GM18502 (cell line): Measurements from ENCODE around the gene USH2A.
"Not testable (repeated sequence)": the region's sequence is repeated elsewhere in the genome, so short reads cannot be mapped to it uniquely, and the experiment has no call there.

ENCODE experiments used
- ATAC-seq: cut with Tn5 transposase; IDR thresholded peaks from one replicate; pipeline ENCODE4 v1.9.1; 2021; ENCODE audit warnings: mild to moderate bottlenecking; ENCODE audit not compliant: unreplicated experiment, poor library complexity

USH2A gene

GRCh38 chr1:216416488-216416887 is 6.8 kb downstream of the USH2A start:
- ATAC-seq = no peak

GRCh38 chr1:216410026-216410425 is 13.2 kb downstream of the USH2A start:
- ATAC-seq = no peak

- no peak for ATAC-seq
Measured at GRCh38 chr1:216390956-216391355, 32.3 kb downstream of the USH2A start.

GRCh38 chr1:216389774-216390173 is 33.5 kb downstream of the USH2A start:
- ATAC-seq = no peak

- ATAC-seq = no peak
Measured at GRCh38 chr1:216388558-216388957, 34.7 kb downstream of the USH2A start.

GRCh38 chr1:216387782-216388181 is 35.5 kb downstream of the USH2A start:
- ATAC-seq = no peak

- no peak for ATAC-seq
Measured at GRCh38 chr1:216379441-216379840, 43.8 kb downstream of the USH2A start.

- ATAC-seq = no peak
Measured at GRCh38 chr1:216368249-216368648, 55.0 kb downstream of the USH2A start.

- ATAC-seq = no peak
Measured at GRCh38 chr1:216366979-216367378, 56.3 kb downstream of the USH2A start.

- no peak for ATAC-seq
Measured at GRCh38 chr1:216356945-216357344, 66.3 kb downstream of the USH2A start.

GRCh38 chr1:216350186-216350585 is 73.1 kb downstream of the USH2A start:
- ATAC-seq = no peak

- ATAC-seq = no peak
Measured at GRCh38 chr1:216346526-216346925, 76.7 kb downstream of the USH2A start.

- not testable (repeated sequence) for ATAC-seq
Measured at GRCh38 chr1:216340542-216340941, 82.7 kb downstream of the USH2A start.

- ATAC-seq = peak; percentile 46
Measured at GRCh38 chr1:216332462-216332861, 90.8 kb downstream of the USH2A start.

- peak; percentile 56 for ATAC-seq
Measured at GRCh38 chr1:216332003-216332402, 91.2 kb downstream of the USH2A start.

- no peak for ATAC-seq
Measured at GRCh38 chr1:216331211-216331610, 92.0 kb downstream of the USH2A start.

GRCh38 chr1:216330262-216330661 is 93.0 kb downstream of the USH2A start:
- no peak for ATAC-seq

GRCh38 chr1:216325946-216326345 is 97.3 kb downstream of the USH2A start:
- no peak for ATAC-seq

GRCh38 chr1:216325336-216325735 is 97.9 kb downstream of the USH2A start:
- no peak for ATAC-seq

GRCh38 chr1:216323344-216323743 is 99.9 kb downstream of the USH2A start:
- ATAC-seq = no peak

- no peak for ATAC-seq
Measured at GRCh38 chr1:216314379-216315095, 108.7 kb downstream of the USH2A start.

- no peak for ATAC-seq
Measured at GRCh38 chr1:216310776-216311175, 112.5 kb downstream of the USH2A start.
